ENCODE results near the gene RPS6KA5. TPM values are rescaled to one million over a fixed set of nuclear protein-coding genes. Genes with fewer than 3 reads are reported as not detected.

Gene RPS6KA5
- polyA plus RNA-seq, 1 experiment = 0.22 TPM

- Histone ChIP-seq H3K36me3 (ENCODE audit: control insufficient read depth, insufficient read depth, low read length) (no peaks in the 10 kb centered on the region), H3K27me3 (ENCODE audit: control insufficient read depth, insufficient read depth, low read length) (no peaks in the 10 kb centered on the region), H3K4me3 (ENCODE audit: low read depth, low read length) (no peak overlapping the region)
- ChIA-PET POLR2A (no interaction called here), CTCF (no interaction called here)
- no peak for DNase-seq (ENCODE audit: low read depth)
- TF ChIP-seq CTCF (IDR thresholded peaks at IDR 0.05; ENCODE audit: insufficient read depth, low read depth, low read length) = no peak
Measured at GRCh38 chr14:90990141-90990540, 70.3 kb downstream of the RPS6KA5 start.

- no peak for TF ChIP-seq CTCF (IDR thresholded peaks at IDR 0.05; ENCODE audit: insufficient read depth, low read depth, low read length)
- Histone ChIP-seq H3K36me3 (ENCODE audit: control insufficient read depth, insufficient read depth, low read length) (no peaks in the 10 kb centered on the region), H3K4me3 (ENCODE audit: low read depth, low read length) (no peak overlapping the region), H3K27me3 (ENCODE audit: control insufficient read depth, insufficient read depth, low read length) (no peaks in the 10 kb centered on the region)
- ChIA-PET CTCF (interaction anchor here (1.2 kb wide), 1 partner anchor 12 kb away, joined by 3 read pairs; no protein-coding TSS in a partner anchor), POLR2A (no interaction called here)
- DNase-seq (ENCODE audit: low read depth) = no peak
Measured at GRCh38 chr14:90987140-90987539, 73.3 kb downstream of the RPS6KA5 start.

- no peak for DNase-seq (ENCODE audit: low read depth)
- Histone ChIP-seq H3K36me3 (ENCODE audit: control insufficient read depth, insufficient read depth, low read length) (no peaks in the 10 kb centered on the region), H3K27me3 (ENCODE audit: control insufficient read depth, insufficient read depth, low read length) (no peaks in the 10 kb centered on the region), H3K4me3 (ENCODE audit: low read depth, low read length) (no peak overlapping the region)
- CTCF ChIA-PET = interaction anchor here (0.6 kb wide), 1 partner anchor 387 kb away, joined by 3 read pairs; no protein-coding TSS in a partner anchor
- POLR2A ChIA-PET = no interaction called here
- no peak for TF ChIP-seq CTCF (IDR thresholded peaks at IDR 0.05; ENCODE audit: insufficient read depth, low read depth, low read length)
Measured at GRCh38 chr14:90986510-90986909, 73.9 kb downstream of the RPS6KA5 start.

- Histone ChIP-seq H3K36me3 (ENCODE audit: control insufficient read depth, insufficient read depth, low read length) (no peaks in the 10 kb centered on the region), H3K27me3 (ENCODE audit: control insufficient read depth, insufficient read depth, low read length) (no peaks in the 10 kb centered on the region), H3K4me3 (ENCODE audit: low read depth, low read length) (no peak overlapping the region)
- ChIA-PET POLR2A (no interaction called here), CTCF (no interaction called here)
- no peak for TF ChIP-seq CTCF (IDR thresholded peaks at IDR 0.05; ENCODE audit: insufficient read depth, low read depth, low read length)
- DNase-seq (ENCODE audit: low read depth) = no peak
Measured at GRCh38 chr14:90985601-90986242, 74.7 kb downstream of the RPS6KA5 start.

- Histone ChIP-seq H3K4me3 (ENCODE audit: low read depth, low read length) (no peak overlapping the region), H3K27me3 (ENCODE audit: control insufficient read depth, insufficient read depth, low read length) (no peaks in the 10 kb centered on the region), H3K36me3 (ENCODE audit: control insufficient read depth, insufficient read depth, low read length) (no peaks in the 10 kb centered on the region)
- no peak for DNase-seq (ENCODE audit: low read depth)
- POLR2A ChIA-PET = no interaction called here
- no peak for TF ChIP-seq CTCF (IDR thresholded peaks at IDR 0.05; ENCODE audit: insufficient read depth, low read depth, low read length)
- CTCF ChIA-PET = interaction anchor here (1.1 kb wide), 1 partner anchor 30 kb away, joined by 3 read pairs; no protein-coding TSS in a partner anchor
Measured at GRCh38 chr14:90983560-90983959, 76.9 kb downstream of the RPS6KA5 start.
